Mammary epithelial cell (primary cell): ENCODE data around the gene RNU6-7.

Experiments
- CTCF ChIP-seq, 2 donors: IDR thresholded peaks in 1 of 2; conservative IDR thresholded peaks in 1 of 2; 2 replicates each; pipeline ENCODE4 v1.5.1; 2011 to 2012; ENCODE audit warnings: inconsistent platforms in 2 of 2, low read length in 2 of 2, mild to moderate bottlenecking in 2 of 2, control low read depth in 1 of 2, low read depth in 1 of 2; ENCODE audit not compliant: insufficient read depth in 1 of 2; ENCODE audit errors: extremely low read depth in 1 of 2
- EZH2 ChIP-seq: IDR thresholded peaks from 2 replicates; pipeline ENCODE4 v1.6.1; 2012; ENCODE audit warnings: low read length, inconsistent platforms, borderline replicate concordance

- TF ChIP-seq CTCF (conservative IDR thresholded peaks at IDR 0.05 in 1 of 2, IDR thresholded peaks at IDR 0.05 in 1 of 2; ENCODE audit: extremely low read depth in 1 of 2, insufficient read depth in 1 of 2, low read depth in 1 of 2, low read length in 2 of 2) (no peak), EZH2 (no peak)
Measured at GRCh38 chr14:32190673-32191072, 11.2 kb upstream of the RNU6-7 start.
